GM19452 (cell line): Measurements from ENCODE around the gene SH3BGRL2.
"Not testable (repeated sequence)": the region's sequence is repeated elsewhere in the genome, so short reads cannot be mapped to it uniquely, and the experiment has no call there.

Experiments
- ATAC-seq: cut with Tn5 transposase; IDR thresholded peaks from one replicate; pipeline ENCODE4 v1.9.1; 2021; ENCODE audit not compliant: unreplicated experiment

SH3BGRL2 gene

DNA sequence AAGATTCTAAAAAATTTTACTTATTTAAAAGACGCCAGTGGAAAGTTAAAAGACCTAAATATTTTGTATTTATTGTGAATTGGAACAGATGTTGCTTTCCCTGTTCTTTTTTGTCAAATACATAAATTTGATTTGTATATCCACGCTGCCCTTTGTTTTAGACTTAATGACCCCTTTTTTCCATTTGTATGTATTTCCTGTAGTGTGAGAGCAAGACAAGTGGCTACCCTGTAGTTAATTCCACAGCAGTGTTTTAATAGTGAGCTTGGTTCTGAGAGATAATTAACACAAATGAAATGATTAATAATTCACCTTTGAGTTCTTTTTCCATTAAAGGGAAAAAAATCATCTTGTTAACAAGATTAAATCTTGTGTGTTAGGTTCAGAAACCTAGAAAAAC, 16.6 kb downstream of the SH3BGRL2 start:
- ATAC-seq, result no peak

DNA sequence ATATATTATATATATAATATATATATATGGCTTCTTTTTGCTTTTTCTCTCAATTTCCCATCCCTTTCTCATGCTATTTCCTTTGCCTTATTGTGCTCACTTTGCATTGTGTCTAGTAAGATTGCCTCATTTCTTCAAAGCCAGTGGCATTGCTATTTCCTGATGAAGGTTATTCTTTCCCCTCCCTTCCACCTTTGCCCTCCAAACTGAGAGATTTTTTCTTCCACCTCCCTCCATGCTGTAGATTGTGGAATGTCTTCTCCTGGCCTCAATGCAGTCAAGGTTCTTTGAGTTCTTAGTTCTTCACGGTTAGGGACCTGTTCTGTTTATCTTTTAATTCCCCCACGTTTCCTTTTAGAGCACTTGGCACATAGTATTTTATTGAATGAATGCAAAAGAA, 17.2 kb downstream of the SH3BGRL2 start:
- ATAC-seq, result no peak

GRCh38 chr6:79649016-79649415, 17.9 kb downstream of the SH3BGRL2 start:
- no peak for ATAC-seq

DNA sequence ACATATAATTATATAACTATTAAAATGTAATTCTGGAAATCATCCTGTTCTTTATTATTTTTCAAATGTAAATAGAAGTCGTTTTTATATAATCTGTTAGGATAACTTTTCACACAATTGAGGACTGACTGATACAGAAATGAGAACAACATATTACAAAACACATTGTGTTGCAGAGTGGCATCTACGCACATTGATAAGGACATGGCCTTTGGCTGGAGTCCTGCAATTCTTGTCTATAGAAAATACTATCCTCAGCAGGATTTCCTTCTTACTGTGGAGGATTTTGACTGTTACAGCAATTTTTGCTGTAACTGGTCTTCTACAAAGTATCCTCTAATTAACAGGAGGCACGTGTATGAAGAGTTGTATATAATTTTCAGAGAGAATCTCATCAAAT, 19.8 kb downstream of the SH3BGRL2 start:
- ATAC-seq, result no peak

GRCh38 chr6:79656134-79656533, 25.0 kb downstream of the SH3BGRL2 start:
- ATAC-seq, result no peak

GRCh38 chr6:79657238-79657637, 26.1 kb downstream of the SH3BGRL2 start:
- no peak for ATAC-seq

DNA sequence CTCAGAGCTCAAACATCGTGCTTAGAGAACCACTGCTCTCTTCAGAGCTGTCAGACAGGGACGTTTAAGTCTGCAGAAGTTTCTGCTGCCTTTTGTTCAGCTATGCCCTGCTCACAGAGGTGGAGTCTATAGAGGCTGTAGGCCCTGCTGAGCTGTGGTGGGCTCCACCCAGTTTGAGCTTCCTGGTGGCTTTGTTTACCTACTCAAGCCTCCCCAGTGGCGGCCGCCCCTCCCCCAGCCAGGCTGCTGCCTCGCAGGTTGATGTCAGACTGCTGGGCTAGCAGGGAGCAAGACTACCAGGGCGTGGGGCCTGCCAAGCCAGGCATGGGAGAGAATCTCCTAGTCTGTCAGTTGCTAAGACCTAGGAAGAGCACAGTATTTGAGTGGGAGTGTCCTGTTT, 32.5 kb downstream of the SH3BGRL2 start:
- ATAC-seq, result not testable (repeated sequence)

DNA sequence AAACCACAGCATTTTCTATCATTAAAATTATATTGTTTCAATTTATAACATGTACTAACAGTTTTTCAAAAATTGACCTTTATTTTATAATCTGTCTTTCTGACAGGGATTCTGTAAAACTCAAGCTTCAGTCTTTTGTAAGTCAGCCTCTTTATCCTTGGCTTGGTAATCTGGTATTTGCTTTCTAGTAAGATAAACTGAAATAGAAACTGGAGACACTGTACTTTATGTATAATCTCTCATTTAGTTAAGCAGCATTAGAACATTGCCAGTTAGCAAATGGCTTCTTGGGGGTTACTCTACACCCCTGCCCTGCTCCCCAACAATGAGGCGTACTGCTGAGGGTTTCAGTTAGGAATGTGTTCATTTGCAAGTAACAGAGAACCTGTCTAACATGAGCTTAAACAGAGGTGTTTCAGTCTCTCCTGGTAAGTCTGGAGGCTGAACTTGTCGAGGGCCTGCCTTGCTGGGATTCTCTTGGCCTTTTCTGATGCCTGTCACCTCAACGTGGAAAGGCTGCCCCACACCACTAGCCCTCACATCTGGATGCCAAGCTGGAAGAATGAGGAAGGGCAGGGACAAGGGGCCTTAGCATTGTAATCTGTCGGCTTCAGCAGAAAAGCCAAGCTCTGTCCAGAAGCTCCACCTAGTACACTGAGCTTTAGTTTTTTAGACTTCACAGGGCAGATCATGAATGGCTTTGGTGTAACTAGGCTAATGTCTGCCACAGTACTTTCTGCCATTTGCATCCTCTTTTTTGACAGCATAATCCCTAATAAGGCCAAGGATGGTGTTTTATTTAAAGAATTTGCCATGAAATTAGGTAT, 34.8 kb downstream of the SH3BGRL2 start:
- no peak for ATAC-seq

GRCh38 chr6:79666634-79667033, 35.5 kb downstream of the SH3BGRL2 start:
- ATAC-seq, result no peak

DNA sequence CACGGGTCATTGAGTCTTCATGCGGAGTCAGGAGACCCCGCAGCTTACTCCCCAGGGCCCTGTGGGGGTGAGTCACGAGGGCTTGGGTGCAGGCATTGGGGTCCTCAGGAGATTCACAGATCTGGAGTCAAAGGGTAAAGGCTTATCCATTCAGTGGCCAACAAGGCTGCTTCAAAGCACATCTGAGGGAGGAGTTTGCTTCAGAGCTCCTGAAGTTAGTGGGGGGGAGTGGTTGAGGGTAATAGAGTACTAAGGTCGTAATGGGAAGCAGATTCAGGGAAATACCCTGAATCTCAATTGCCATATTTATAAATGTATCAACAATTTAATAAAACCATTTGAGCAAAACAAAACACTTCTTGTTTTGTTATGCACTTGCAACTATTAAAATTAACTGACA, 37.3 kb downstream of the SH3BGRL2 start:
- no peak for ATAC-seq

GRCh38 chr6:79669766-79670165, 38.6 kb downstream of the SH3BGRL2 start:
- ATAC-seq, result no peak

- ATAC-seq, result no peak
Measured at GRCh38 chr6:79670789-79671188, 39.7 kb downstream of the SH3BGRL2 start.

- no peak for ATAC-seq
Measured at GRCh38 chr6:79671600-79672266, 40.6 kb downstream of the SH3BGRL2 start.

- no peak for ATAC-seq
Measured at GRCh38 chr6:79672631-79673111, 41.5 kb downstream of the SH3BGRL2 start.

DNA sequence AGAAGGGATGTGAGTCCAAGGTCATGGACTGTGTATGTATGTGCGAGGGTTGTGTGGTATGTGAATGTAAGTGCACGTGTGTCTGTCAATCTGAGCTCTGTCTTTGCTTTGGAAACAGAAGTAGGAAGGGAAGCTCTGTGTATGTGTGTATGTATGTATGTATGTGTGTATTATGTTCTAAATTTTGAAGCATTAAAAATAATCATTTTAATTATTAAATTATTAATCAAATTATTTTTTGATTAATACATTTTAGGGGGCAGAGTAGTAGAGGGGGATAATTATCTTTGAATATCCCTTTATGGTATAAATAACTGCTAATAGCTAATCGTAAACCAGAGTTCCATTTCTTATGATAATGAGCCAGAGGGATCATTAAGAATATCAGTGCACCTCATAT, 42.8 kb downstream of the SH3BGRL2 start:
- no peak for ATAC-seq

- ATAC-seq, result no peak
Measured at GRCh38 chr6:79676785-79677736, 45.9 kb downstream of the SH3BGRL2 start.

GRCh38 chr6:79682682-79683081, 51.6 kb downstream of the SH3BGRL2 start:
- ATAC-seq, result not testable (repeated sequence)

- ATAC-seq, result no peak
Measured at GRCh38 chr6:79684876-79685275, 53.7 kb downstream of the SH3BGRL2 start.

- ATAC-seq, result no peak
Measured at GRCh38 chr6:79686707-79687309, 55.7 kb downstream of the SH3BGRL2 start.

GRCh38 chr6:79687759-79688158, 56.6 kb downstream of the SH3BGRL2 start:
- ATAC-seq, result no peak

GRCh38 chr6:79694156-79694555, 63.0 kb downstream of the SH3BGRL2 start:
- ATAC-seq, result no peak
